ENCODE data around the gene MBNL2. TPM values are rescaled to one million over a fixed set of nuclear protein-coding genes. Genes with fewer than 3 reads are reported as not detected.

The MBNL2 gene
- total RNA-seq, 2 donors from 2014 or later: 28.2 to 61.8 TPM

DNA sequence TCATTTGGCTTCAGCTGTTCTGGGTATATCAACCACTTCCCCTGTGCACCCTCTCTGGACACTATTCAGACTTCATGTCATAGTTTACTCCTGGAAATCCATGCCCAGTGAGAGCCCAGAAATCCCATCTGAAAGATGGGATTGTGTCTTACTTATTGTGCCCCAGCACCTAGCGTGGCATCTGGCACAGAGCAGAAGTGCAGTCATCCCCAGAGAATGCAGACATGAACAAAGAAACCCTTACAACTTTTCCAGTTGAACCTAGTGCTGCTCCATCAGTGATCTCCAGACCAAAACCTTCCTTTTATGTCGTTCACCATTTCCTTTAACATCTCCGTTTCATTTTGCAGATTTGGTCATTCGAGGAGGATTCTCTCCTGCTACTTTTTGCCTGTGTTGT is 60.6 kb downstream of the MBNL2 start:
- H3K36me3 ChIP-seq: no peaks in the 10 kb centered on the region
- H3K4me1 ChIP-seq: peaks cover 22% of the 10 kb centered on the region
- TF ChIP-seq, protein P1, sequence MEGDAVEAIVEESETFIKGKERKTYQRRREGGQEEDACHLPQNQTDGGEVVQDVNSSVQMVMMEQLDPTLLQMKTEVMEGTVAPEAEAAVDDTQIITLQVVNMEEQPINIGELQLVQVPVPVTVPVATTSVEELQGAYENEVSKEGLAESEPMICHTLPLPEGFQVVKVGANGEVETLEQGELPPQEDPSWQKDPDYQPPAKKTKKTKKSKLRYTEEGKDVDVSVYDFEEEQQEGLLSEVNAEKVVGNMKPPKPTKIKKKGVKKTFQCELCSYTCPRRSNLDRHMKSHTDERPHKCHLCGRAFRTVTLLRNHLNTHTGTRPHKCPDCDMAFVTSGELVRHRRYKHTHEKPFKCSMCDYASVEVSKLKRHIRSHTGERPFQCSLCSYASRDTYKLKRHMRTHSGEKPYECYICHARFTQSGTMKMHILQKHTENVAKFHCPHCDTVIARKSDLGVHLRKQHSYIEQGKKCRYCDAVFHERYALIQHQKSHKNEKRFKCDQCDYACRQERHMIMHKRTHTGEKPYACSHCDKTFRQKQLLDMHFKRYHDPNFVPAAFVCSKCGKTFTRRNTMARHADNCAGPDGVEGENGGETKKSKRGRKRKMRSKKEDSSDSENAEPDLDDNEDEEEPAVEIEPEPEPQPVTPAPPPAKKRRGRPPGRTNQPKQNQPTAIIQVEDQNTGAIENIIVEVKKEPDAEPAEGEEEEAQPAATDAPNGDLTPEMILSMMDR (IDR thresholded peaks at IDR 0.05): no peak
- no peak for DNase-seq
- no peaks in the 10 kb centered on the region for H3K9me3 ChIP-seq
- H3K4me3 ChIP-seq: no peak overlapping the region
- intact Hi-C loops (cut with DNase I): no loop called here
- no peak overlapping the region for H3K27ac ChIP-seq
- no peaks in the 10 kb centered on the region for H3K27me3 ChIP-seq
- no peak overlapping the region for H3K9ac ChIP-seq (ENCODE audit: low read depth in 2 of 2, low read length in 2 of 2)

DNA sequence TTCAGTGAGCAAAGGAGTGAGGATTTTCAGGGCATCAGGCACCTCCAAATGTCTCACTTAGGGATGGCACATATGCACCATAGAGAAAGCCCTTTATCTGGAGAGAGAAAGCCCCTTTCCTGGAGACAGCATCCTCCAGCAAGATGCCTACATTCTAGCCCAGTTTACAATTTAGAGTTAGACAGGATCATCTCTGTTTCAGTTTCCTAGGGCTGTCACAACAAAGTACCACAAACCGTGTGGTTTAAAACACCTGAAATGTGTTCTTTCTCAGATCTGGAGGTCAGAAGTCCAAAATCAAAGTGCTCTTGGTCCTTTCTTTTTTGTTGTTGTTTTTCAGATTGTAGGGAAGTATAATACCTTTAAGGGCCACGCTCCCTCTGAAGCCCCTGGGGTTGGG is 61.8 kb downstream of the MBNL2 start:
- peaks cover 17% of the 10 kb centered on the region for H3K4me1 ChIP-seq

GRCh38 chr13:97284558-97284957 is 62.4 kb downstream of the MBNL2 start:
- intact Hi-C loops (cut with DNase I): no loop called here
- DNase-seq: no peak
- no peak overlapping the region for H3K9ac ChIP-seq (ENCODE audit: low read depth in 2 of 2, low read length in 2 of 2)
- peaks cover 10% of the 10 kb centered on the region for H3K4me1 ChIP-seq
- H3K27me3 ChIP-seq: no peaks in the 10 kb centered on the region
- no peak overlapping the region for H3K4me3 ChIP-seq
- no peaks in the 10 kb centered on the region for H3K9me3 ChIP-seq
- TF ChIP-seq, protein P1 (IDR thresholded peaks at IDR 0.05): no peak
- no peaks in the 10 kb centered on the region for H3K36me3 ChIP-seq
- H3K27ac ChIP-seq: no peak overlapping the region

More for the DNA sequence above, 61.8 kb downstream of the MBNL2 start:
- no peak for DNase-seq
- intact Hi-C loops (cut with DNase I): no loop called here
- H3K27me3 ChIP-seq: no peaks in the 10 kb centered on the region
- H3K27ac ChIP-seq: no peak overlapping the region
- H3K36me3 ChIP-seq: no peaks in the 10 kb centered on the region
- H3K4me3 ChIP-seq: no peak overlapping the region
- TF ChIP-seq, protein P1 (IDR thresholded peaks at IDR 0.05): no peak
- no peaks in the 10 kb centered on the region for H3K9me3 ChIP-seq
- H3K9ac ChIP-seq (ENCODE audit: low read depth in 2 of 2, low read length in 2 of 2): no peak overlapping the region

DNA sequence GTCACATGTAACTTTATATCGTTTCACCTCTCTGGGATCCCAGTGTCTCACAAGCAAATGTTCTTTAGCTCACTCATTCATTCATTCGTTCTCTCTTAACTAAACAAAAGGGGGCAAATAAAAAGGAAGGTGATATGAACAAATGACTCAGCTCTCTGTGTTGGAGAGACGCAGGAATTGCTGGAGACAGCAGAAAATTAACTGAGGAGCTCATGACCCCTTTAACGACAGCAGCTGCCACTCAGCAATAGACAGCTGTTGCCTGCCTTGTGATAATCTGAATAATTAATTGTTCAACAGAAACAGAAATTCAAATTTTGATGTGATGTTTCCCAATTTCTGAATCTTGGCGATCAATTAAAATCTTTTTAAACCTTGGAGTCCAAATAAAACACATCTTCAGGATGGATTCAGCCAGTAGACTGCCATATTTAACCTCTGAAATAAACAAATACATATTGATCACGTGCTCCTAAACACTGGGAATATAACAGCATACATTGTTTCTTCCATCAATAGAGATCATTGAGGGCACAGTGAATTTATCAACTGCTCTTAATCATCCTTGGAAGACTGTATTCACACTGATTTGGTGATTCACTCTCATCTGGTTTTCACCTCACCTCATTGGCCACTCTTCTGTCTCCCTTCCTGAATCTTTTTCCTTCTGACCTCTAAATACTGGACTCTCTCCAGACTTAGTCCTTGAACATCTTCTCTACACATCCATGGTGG is 63.3 kb downstream of the MBNL2 start:
- intact Hi-C loops (cut with DNase I): no loop called here
- no peaks in the 10 kb centered on the region for H3K27me3 ChIP-seq
- no peak overlapping the region for H3K27ac ChIP-seq
- no peak overlapping the region for H3K9ac ChIP-seq (ENCODE audit: low read depth in 2 of 2, low read length in 2 of 2)
- no peak overlapping the region for H3K4me3 ChIP-seq
- TF ChIP-seq, protein P1 (IDR thresholded peaks at IDR 0.05): no peak
- H3K4me1 ChIP-seq: peaks cover 4% of the 10 kb centered on the region
- no peaks in the 10 kb centered on the region for H3K36me3 ChIP-seq
- DNase-seq: no peak
- H3K9me3 ChIP-seq: no peaks in the 10 kb centered on the region

DNA sequence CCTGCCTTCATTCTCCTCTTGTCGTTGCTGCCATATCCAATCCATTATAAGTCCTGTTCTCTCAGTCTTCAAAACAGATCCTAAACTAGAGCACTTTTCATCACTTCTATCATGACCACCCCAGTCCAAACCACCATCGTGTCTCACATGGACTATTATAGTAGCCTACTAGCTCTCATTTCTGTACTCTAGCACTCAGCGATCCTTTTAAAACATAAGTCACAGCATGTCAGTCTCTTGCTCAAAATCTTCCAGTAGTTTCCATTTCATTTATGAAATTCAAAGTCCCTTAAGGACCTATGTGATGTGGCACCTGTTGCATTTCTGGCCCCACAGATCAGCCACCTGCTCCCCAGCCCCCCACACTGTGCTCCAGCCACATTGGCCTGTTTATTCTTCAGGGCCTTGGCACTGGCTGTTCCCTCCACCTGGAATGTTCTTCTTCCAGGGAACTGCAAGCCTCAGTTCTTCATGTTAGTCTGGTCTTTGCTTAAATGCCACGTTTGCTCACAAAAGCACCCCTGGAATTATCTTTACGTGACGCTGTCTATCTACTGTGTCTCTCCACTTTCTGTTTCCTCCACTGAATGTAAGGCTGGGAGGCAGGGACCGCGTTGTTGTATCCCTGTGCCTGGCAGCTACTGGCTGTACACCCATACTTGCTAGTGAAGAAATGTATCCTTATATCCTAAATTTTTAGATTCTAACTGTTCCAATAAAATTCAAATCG is 64.3 kb downstream of the MBNL2 start:
- Histone ChIP-seq H3K9ac (ENCODE audit: low read depth in 2 of 2, low read length in 2 of 2) (peak overlapping the region in 1 of 2 donors; percentile 38), H3K4me3 (no peak overlapping the region), H3K4me1 (peaks cover 3% of the 10 kb centered on the region), H3K36me3 (no peaks in the 10 kb centered on the region), H3K27me3 (no peaks in the 10 kb centered on the region), H3K9me3 (no peaks in the 10 kb centered on the region), H3K27ac (no peak overlapping the region)
- no peak for DNase-seq
- intact Hi-C loops (cut with DNase I): no loop called here
- TF ChIP-seq, protein P1 (IDR thresholded peaks at IDR 0.05): no peak
